Right renal pelvis (tissue), 4 donors: ENCODE results near the gene LILRA6. TPM values are rescaled to one million over a fixed set of nuclear protein-coding genes. Genes with fewer than 3 reads are reported as not detected.
"Not testable (repeated sequence)": the region's sequence is repeated elsewhere in the genome, so short reads cannot be mapped to it uniquely, and the experiment has no call there.

Experiments
- DNase-seq, 4 donors: peaks; one replicate each; pipeline ENCODE4 v3.0.0-alpha.2; 2013; ENCODE audit warnings: low read depth in 4 of 4, low spot score in 3 of 4, missing footprints in 1 of 4
- polyA plus RNA-seq, 4 donors: library from polyadenylated mRNA; unstranded; fragments of 120-200 nt; gene quantifications; one replicate each; pipeline ENCODE4 v1.2.1, GENCODE V29; 2013; ENCODE audit not compliant: insufficient read length in 4 of 4

Gene LILRA6
- polyA plus RNA-seq, 4 donors = 0.25 to 0.83 (median 0.65) TPM

GRCh38 chr19:54239491-54240371 is 2.9 kb downstream of the LILRA6 start:
- not testable (repeated sequence) for DNase-seq

- no peak for DNase-seq
Measured at GRCh38 chr19:54233941-54234340, 8.6 kb downstream of the LILRA6 start.

GRCh38 chr19:54231077-54231931 is 11.3 kb downstream of the LILRA6 start:
- peak; percentile 54 to 71 (median 64) for DNase-seq

- DNase-seq = no peak
Measured at GRCh38 chr19:54230031-54230430, 12.6 kb downstream of the LILRA6 start.

GRCh38 chr19:54229146-54229545 is 13.4 kb downstream of the LILRA6 start:
- DNase-seq = no peak

- DNase-seq = not testable (repeated sequence)
Measured at GRCh38 chr19:54224619-54225018, 18.0 kb downstream of the LILRA6 start.

- not testable (repeated sequence) for DNase-seq
Measured at GRCh38 chr19:54223937-54224281, 18.7 kb downstream of the LILRA6 start.

GRCh38 chr19:54223277-54223936 is 19.2 kb downstream of the LILRA6 start:
- DNase-seq = not testable (repeated sequence)

- not testable (repeated sequence) for DNase-seq
Measured at GRCh38 chr19:54222474-54223276, 19.9 kb downstream of the LILRA6 start, which contains the start of gene LILRB3. TSS of gene LILRB3 (minus strand) at chr19:54223007. CDS start at chr19:54222976, 31 bp downstream.

GRCh38 chr19:54221947-54222346 is 20.6 kb downstream of the LILRA6 start:
- not testable (repeated sequence) for DNase-seq

- not testable (repeated sequence) for DNase-seq
Measured at GRCh38 chr19:54219702-54220101, 22.9 kb downstream of the LILRA6 start.

GRCh38 chr19:54218960-54219661 is 23.5 kb downstream of the LILRA6 start:
- DNase-seq = no peak

GRCh38 chr19:54218259-54218658 is 24.3 kb downstream of the LILRA6 start:
- no peak for DNase-seq

GRCh38 chr19:54217517-54218247 is 24.9 kb downstream of the LILRA6 start:
- not testable (repeated sequence) for DNase-seq

- DNase-seq = no peak
Measured at GRCh38 chr19:54216869-54217268, 25.7 kb downstream of the LILRA6 start.

- not testable (repeated sequence) for DNase-seq
Measured at GRCh38 chr19:54214734-54215133, 27.9 kb downstream of the LILRA6 start.

- not testable (repeated sequence) for DNase-seq
Measured at GRCh38 chr19:54214217-54214616, 28.4 kb downstream of the LILRA6 start.

- DNase-seq = no peak
Measured at GRCh38 chr19:54211235-54211634, 31.4 kb downstream of the LILRA6 start.
